ENCODE measurements around the gene COL28A1.

The COL28A1 gene

GRCh38 chr7:7323921-7324320 is 211.8 kb downstream of the COL28A1 start:
- DNase-seq, result no peak

- no peak for DNase-seq
Measured at GRCh38 chr7:7323352-7323751, 212.3 kb downstream of the COL28A1 start.

GRCh38 chr7:7321681-7322080 is 214.0 kb downstream of the COL28A1 start:
- peak; percentile 2 for DNase-seq

- no peak for DNase-seq
Measured at GRCh38 chr7:7318601-7319000, 217.1 kb downstream of the COL28A1 start.

DNA sequence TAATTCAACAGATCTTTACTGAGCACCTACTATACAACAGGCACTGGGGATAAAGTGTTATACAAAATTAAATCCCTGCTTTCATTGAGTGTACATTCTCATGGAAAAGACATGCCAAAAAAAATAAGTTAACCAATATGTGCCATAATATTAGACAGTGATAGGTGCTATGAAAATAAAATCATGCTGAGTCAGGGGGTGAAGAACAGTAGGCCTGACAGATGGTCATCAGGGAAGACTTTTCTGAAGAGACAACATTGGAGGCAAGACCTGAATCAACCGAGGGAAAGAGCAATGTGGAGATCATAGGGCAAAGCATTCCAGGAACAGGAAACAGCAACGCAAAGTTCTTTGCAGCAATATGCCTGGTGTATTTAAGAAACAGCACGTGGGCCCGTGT is 217.8 kb downstream of the COL28A1 start:
- DNase-seq, result no peak

GRCh38 chr7:7315851-7316250 is 219.8 kb downstream of the COL28A1 start:
- no peak for DNase-seq

DNA sequence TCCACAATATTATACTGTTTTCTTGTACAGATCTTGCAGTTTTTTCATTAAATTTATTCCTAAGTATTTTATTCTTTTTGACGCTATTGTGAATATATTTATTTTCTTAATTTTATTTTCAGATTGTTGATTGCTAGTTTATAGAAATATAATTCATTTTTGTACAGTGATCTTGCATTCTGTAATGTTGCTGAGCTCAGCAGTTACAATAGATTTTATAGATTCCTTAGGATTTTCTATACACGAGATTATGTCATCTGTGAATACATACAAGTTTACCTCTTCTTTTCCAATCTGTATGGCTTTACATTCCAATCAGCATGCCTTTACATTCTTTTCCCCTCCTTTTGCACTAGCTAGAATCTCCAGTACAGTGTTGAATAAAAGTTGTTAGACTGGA is 223.3 kb downstream of the COL28A1 start:
- no peak for DNase-seq

DNA sequence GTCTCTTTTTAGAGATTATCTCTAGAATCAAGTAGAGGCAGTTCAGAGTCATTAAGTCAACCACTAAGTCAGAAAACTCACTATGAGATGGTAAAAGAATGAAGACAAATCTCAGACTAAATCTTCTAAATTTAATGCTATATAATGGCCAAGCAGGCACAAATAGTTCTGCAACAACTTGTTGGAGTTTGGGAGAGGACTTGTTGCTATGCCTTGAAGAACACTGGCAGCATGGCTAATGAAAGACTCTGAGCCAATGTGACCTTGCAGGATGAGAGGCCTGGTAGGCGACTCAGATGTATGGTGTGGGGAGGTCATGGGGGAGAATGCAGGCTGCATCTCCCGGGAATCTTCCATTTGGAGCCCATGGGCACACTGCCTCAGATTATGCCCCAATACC is 224.7 kb downstream of the COL28A1 start:
- DNase-seq, result no peak

DNA sequence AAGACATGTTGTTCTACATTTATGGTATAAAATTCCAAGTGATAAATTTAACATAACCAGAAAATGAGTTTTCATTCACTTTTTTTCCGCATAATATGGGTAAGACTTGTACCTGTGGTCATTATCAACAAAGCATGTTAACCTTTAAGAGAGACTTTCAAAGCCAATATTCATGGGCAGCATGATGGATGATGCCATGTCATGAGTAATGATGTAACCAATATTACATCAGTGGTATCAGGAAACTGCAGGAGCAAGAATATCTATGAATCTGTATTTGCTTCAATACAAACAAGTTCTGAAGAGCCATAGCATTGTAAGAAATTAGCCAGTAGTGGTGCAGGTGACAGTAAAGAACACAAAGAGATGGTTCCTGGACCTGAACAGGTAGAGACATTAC is 226.5 kb downstream of the COL28A1 start:
- no peak for DNase-seq
